ENCODE data around the gene MIDN. TPM values are rescaled to one million over a fixed set of nuclear protein-coding genes. Genes with fewer than 3 reads are reported as not detected.
A peak's percentile ranks its signal among the peaks of the same experiment; 100 is the strongest.

MIDN gene
- total RNA-seq, 4 donors from 2014 or later = 20.3 to 72.2 (median 31.8) TPM

DNA sequence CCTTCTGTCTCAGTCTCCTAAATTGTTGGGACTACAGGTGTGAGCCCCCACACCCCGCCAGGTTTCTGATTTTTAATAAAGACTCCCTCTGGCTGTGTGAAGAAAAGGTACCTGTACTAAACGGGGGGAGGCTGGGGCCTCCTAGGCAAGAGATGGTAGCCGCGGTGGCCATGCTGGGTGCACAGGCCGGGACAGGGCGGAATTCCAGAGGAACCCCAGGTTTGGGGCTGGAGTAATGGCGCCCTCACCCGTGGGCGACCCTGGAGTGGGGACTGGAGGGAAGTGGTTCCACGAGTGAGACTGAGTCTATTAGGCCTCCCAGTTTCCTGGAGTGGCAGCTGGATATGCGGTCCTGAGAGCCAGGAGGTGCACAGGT is 9.0 kb upstream of the MIDN start:
- H3K36me3 ChIP-seq = peaks cover 0 to 3% (median under 1%) of the 10 kb centered on the region in 4 donors
- TF ChIP-seq EP300 (IDR thresholded peaks at IDR 0.05) = no peak
- TF ChIP-seq, protein P1, sequence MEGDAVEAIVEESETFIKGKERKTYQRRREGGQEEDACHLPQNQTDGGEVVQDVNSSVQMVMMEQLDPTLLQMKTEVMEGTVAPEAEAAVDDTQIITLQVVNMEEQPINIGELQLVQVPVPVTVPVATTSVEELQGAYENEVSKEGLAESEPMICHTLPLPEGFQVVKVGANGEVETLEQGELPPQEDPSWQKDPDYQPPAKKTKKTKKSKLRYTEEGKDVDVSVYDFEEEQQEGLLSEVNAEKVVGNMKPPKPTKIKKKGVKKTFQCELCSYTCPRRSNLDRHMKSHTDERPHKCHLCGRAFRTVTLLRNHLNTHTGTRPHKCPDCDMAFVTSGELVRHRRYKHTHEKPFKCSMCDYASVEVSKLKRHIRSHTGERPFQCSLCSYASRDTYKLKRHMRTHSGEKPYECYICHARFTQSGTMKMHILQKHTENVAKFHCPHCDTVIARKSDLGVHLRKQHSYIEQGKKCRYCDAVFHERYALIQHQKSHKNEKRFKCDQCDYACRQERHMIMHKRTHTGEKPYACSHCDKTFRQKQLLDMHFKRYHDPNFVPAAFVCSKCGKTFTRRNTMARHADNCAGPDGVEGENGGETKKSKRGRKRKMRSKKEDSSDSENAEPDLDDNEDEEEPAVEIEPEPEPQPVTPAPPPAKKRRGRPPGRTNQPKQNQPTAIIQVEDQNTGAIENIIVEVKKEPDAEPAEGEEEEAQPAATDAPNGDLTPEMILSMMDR (IDR thresholded peaks at IDR 0.05) = no peak
- TF ChIP-seq POLR2AphosphoS5 (IDR thresholded peaks at IDR 0.05) = no peak
- TF ChIP-seq POLR2A (IDR thresholded peaks at IDR 0.05; ENCODE audit: low read depth) = no peak
- no peaks in the 10 kb centered on the region for H3K9me3 ChIP-seq
- peaks cover 0 to 14% (median 2%) of the 10 kb centered on the region in 4 donors for H3K27me3 ChIP-seq
- intact Hi-C loops (cut with DNase I) = no loop called here
- 87% methylated on average over 10 of the region's 11 CpGs for WGBS
- H3K4me1 ChIP-seq = peaks cover 54 to 79% (median 69%) of the 10 kb centered on the region in 4 donors
- H3K27ac ChIP-seq (replicated peaks in 1 of 4) = peak overlapping the region; percentile 91 to 100 (median 100)
- H3K4me3 ChIP-seq = no peak overlapping the region
- no peak for DNase-seq (ENCODE audit: extremely low spot score)

DNA sequence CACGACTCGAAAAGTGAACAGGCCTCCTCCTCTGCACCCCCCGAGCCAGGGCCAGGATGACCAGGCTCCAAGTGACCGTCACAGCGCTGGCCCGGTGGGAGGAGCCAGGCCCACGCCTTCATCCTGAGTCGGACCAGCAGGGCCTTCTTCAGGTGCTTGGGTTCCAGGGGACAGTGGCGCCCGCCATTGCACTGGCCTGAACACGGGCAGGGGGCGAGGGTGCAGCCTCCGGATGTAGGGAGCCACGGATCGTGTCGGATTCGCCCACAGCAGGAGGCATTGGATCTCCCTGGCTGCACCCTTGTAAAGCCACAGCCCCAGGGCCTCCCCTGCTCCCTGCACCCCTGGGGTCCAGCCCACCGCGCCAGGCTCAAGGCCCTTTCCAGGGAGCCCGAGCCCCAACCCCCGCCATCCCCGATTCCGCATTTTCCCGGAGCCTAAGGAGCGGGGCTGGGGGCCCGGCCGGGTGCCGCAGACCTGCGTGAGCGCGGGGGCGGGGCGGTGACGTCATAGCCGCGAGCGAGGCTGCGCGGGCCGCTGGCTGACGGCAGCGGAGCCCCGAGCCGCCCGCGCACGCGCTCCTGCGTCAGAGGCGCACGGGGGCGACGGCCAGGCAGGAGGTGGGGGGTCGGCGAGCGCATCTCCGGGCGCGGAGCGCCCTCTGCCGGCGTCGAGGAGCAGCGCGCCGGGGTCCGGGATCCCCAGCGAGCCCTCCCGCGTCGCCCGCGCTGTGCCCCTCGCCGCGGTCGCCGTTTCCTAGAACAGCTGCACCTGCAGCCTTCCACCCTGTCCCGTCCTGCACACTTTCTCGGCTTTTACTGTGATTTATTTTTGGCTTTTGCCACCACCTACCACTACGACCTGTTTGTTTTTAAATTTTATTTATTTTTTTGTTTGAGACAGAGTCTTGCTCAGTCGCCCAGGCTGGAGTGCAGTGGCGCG is 8.3 kb upstream of the MIDN start:
- H3K9me3 ChIP-seq = no peaks in the 10 kb centered on the region
- no peak for DNase-seq (ENCODE audit: extremely low spot score)
- H3K27ac ChIP-seq (replicated peaks in 1 of 4) = peak overlapping the region; percentile 91 to 100 (median 100)
- H3K4me3 ChIP-seq = peak overlapping the region; percentile 38 to 82 (median 62)
- peaks cover 0 to 3% (median 0%) of the 10 kb centered on the region in 4 donors for H3K36me3 ChIP-seq
- peaks cover 0 to 14% (median 2%) of the 10 kb centered on the region in 4 donors for H3K27me3 ChIP-seq
- peaks cover 60 to 86% (median 76%) of the 10 kb centered on the region in 4 donors for H3K4me1 ChIP-seq
- intact Hi-C loops (cut with DNase I) = no loop called here
- WGBS = 22% methylated on average over 18 of the region's 84 CpGs
- TF ChIP-seq POLR2A (IDR thresholded peaks at IDR 0.05; ENCODE audit: low read depth) (no peak), EP300 (IDR thresholded peaks at IDR 0.05) (peak; percentile 42), POLR2AphosphoS5 (IDR thresholded peaks at IDR 0.05) (peak; percentile 49 to 74)
- TF ChIP-seq, protein P1 (IDR thresholded peaks at IDR 0.05) = peak; percentile 97 to 99 (median 97)

DNA sequence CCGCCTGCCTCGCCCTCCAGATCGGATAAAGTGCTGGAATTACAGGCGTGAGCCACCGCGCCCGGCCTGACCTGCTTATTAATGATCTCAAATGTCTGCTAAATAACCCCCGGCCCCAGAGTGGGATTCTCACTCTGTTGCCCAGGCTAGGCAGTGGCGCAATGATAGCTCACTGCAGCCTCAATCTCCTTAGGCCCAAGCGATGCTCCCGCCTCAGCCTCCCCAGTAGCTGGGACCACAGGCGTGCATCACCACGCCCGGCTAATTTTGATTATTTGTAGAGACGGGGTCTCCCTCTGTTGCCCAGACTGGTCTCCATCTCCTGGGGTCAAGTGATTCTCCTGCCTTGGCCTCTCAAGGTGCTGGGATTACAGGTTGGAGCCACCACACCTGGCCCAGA is 7.5 kb upstream of the MIDN start:
- Histone ChIP-seq H3K27ac (replicated peaks in 1 of 4) (peak overlapping the region; percentile 91 to 100 (median 100)), H3K4me1 (peaks cover 68 to 93% (median 84%) of the 10 kb centered on the region in 4 donors)

DNA sequence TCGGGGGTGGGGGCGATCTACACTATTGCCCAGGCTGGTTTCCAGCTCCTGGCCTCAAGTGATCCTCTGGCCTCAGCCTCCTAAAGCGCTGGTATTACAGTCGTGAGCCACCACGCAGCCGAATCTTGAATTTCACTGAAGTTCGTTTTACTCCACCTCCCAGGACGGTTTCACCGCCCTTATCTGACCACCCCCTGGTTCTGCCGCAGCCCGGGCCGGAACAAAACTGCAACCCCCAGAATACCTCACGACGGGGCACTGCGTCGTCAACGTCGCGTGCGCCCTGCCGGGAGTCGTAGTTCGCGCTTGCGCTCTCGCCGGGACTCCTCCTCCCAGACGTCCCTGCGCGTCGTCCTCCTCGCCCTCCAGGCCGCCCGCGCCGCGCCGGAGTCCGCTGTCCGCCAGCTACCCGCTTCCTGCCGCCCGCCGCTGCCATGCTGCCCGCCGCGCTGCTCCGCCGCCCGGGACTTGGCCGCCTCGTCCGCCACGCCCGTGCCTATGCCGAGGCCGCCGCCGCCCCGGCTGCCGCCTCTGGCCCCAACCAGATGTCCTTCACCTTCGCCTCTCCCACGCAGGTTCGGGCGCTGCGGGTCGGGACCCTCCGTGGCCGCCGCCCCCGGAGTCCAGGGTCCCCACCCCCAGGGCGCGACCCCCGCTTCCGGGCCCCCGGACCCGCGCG is 6.8 kb upstream of the MIDN start, which contains the start of gene ATP5F1D:
ATP5F1D (plus strand) TSS at position 335 of the 679 bp plus-strand sequence; CDS start at position 435, 100 bp downstream.
- peaks cover 75 to 93% (median 86%) of the 10 kb centered on the region in 4 donors for H3K4me1 ChIP-seq
- H3K27me3 ChIP-seq = peaks cover 0 to 9% (median 2%) of the 10 kb centered on the region in 4 donors
- intact Hi-C loops (cut with DNase I) = no loop called here
- DNase-seq (ENCODE audit: extremely low spot score) = peak; percentile 97
- WGBS = 0% methylated on average over 12 of the region's 79 CpGs
- H3K9me3 ChIP-seq = no peaks in the 10 kb centered on the region
- peak within 1 kb of the TSS; percentile 81 to 94 (median 83) for H3K4me3 ChIP-seq
- H3K27ac ChIP-seq (replicated peaks in 1 of 4) = peak within 1 kb of the TSS; percentile 91 to 100 (median 100)
- TF ChIP-seq, protein P1 (IDR thresholded peaks at IDR 0.05) = peak in 1 of 3 experiments; percentile 22
- TF ChIP-seq EP300 (IDR thresholded peaks at IDR 0.05) = no peak
- TF ChIP-seq POLR2AphosphoS5 (IDR thresholded peaks at IDR 0.05) = peak; percentile 92 to 98
- peak; percentile 18 for TF ChIP-seq POLR2A (IDR thresholded peaks at IDR 0.05; ENCODE audit: low read depth)
- peaks cover 0 to 3% (median 0%) of the 10 kb centered on the region in 4 donors for H3K36me3 ChIP-seq

More for the DNA sequence above, 7.5 kb upstream of the MIDN start:
- peak overlapping the region; percentile 38 to 84 (median 82) for H3K4me3 ChIP-seq
- no peaks in the 10 kb centered on the region for H3K9me3 ChIP-seq
- H3K27me3 ChIP-seq = peaks cover 0 to 14% (median 2%) of the 10 kb centered on the region in 4 donors
- WGBS = 79% methylated on average over 5 of the region's 15 CpGs
- H3K36me3 ChIP-seq = peaks cover 0 to 3% (median 0%) of the 10 kb centered on the region in 4 donors
- TF ChIP-seq POLR2A (IDR thresholded peaks at IDR 0.05; ENCODE audit: low read depth) = no peak
- no peak for TF ChIP-seq EP300 (IDR thresholded peaks at IDR 0.05)
- TF ChIP-seq, protein P1 (IDR thresholded peaks at IDR 0.05) = no peak
- TF ChIP-seq POLR2AphosphoS5 (IDR thresholded peaks at IDR 0.05) = no peak
- DNase-seq (ENCODE audit: extremely low spot score) = no peak
- intact Hi-C loops (cut with DNase I) = no loop called here
